Transverse colon (tissue), 4 donors: ENCODE data around the gene KLF5. TPM values are rescaled to one million over a fixed set of nuclear protein-coding genes. Genes with fewer than 3 reads are reported as not detected.

Experiments used
- DNase-seq: peaks from one replicate; pipeline ENCODE4 v3.0.0-alpha.2; 2019
- H3K27ac ChIP-seq, 4 donors: fragments of 200-600 bp; sonication (generic); 2 replicates each; pipeline ENCODE4 v1.5.1; 2016 to 2018; ENCODE audit warnings: inconsistent platforms in 4 of 4
- H3K27me3 ChIP-seq: fragments of 200-600 bp; sonication (generic); 2 replicates; pipeline ENCODE4 v1.5.1; 2017; ENCODE audit warnings: inconsistent platforms
- H3K36me3 ChIP-seq, 4 donors: fragments of 200-600 bp; sonication (generic); 2 replicates each; pipeline ENCODE4 v1.5.1; 2017 to 2019; ENCODE audit warnings: inconsistent platforms in 4 of 4
- H3K4me1 ChIP-seq, 4 donors: fragments of 200-600 bp; sonication (generic); 2 replicates each; pipeline ENCODE4 v1.5.1; 2017 to 2020; ENCODE audit warnings: inconsistent platforms in 4 of 4
- H3K4me3 ChIP-seq, 4 donors: fragments of 200-600 bp; sonication (generic); 1 replicate in 1 of 4; 2 replicates in 3 of 4; pipeline versions ENCODE4 v1.5.1 to v1.6.1; 2017 to 2019; ENCODE audit warnings: inconsistent platforms in 4 of 4
- H3K9me3 ChIP-seq, 2 donors: fragments of 200-600 bp; sonication (generic); 2 replicates each; pipeline ENCODE4 v1.5.1; 2017 to 2019; ENCODE audit warnings: inconsistent platforms in 2 of 2
- EP300 ChIP-seq: sonication (generic); formaldehyde crosslinking; IDR thresholded peaks from one replicate; pipeline ENCODE4 v1.6.1; 2017; ENCODE audit warnings: antibody characterized with exemption, low read depth
- POLR2A ChIP-seq: fragments of 450-650 bp; IDR thresholded peaks from one replicate; pipeline ENCODE4 v1.6.1; 2016; ENCODE audit warnings: antibody characterized with exemption, mild to moderate bottlenecking, moderate library complexity
- POLR2AphosphoS5 ChIP-seq, 3 donors: sonication (generic); formaldehyde crosslinking; IDR thresholded peaks; one replicate each; pipeline ENCODE4 v1.6.1; 2016; ENCODE audit warnings: antibody characterized with exemption in 3 of 3
- WGBS, 2 donors: methylation state at CpG; one replicate each; pipeline ENCODE4 v1.1.5; 2018; ENCODE audit warnings: low coverage in 1 of 2; 5-methylcytosine and 5-hydroxymethylcytosine counted together
- in situ Hi-C, 4 donors: fragments of 200-750 bp; cut with MboI; loops; one replicate each; pipeline versions ENCODE4 v1.15.0 to v1.15.1; 2017; ENCODE audit warnings: low sequenced_read_pairs in 3 of 4, low pct_ligation_motif_present in 1 of 4, low pct_unique_long_range_greater_than_20kb in 1 of 4
- intact Hi-C: fragments of 100-400 bp; cut with DNase I; formaldehyde crosslinking; loops from one replicate; pipeline ENCODE4 v1.15.1; 2023; ENCODE audit warnings: low total_unique reads
- total RNA-seq, 4 donors: library from RNA; depleted of rRNA; stranded (reverse); fragments of >200 nt; gene quantifications; one replicate each; pipeline ENCODE4 v1.1.0, GENCODE V29; 2016
- TF ChIP-seq, protein P1 (sequence below), 5 experiments: fragments of 200-600 bp in 3 of 5; fragments of 450-650 bp in 2 of 5; sonication (generic) in 3 of 5; IDR thresholded peaks; 1 replicate in 2 of 5; 2 replicates in 3 of 5; pipeline ENCODE4 v1.5.1; 2016 to 2017; ENCODE audit warnings: antibody characterized with exemption in 5 of 5, inconsistent platforms in 3 of 5, mild to moderate bottlenecking in 2 of 5, moderate library complexity in 1 of 5

Gene KLF5
- total RNA-seq, 4 donors from 2014 or later: 192 to 334 (median 270) TPM

DNA sequence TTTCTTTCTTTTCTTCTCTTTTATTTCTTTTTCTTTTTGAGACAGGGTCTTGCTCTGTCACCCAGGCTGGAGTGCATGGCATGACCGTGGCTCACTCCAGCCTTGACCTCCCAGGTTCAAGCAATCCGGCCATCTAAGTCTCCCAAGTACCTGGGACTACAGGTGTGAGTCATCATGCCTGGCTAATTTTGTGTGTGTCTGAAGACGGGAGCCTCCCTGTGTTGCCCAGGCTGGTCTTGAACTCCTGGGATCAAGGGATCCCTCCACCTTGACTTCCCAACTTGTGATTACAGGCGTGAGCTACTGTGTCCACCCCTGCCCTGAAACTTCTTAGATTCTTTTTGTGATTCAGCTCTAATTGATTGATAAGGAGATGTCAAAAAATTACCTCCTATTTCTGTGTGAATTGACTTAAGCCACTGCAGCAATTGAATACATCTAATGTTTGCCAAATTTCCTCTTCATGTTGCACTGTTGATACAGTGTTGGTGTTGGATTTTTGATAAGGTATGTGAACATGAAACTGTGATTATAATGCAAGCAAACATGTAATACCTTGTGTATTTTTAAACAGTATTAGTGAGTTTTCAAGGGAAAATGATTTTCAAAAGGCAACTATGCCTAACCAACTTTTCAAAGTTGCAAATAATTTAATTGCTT, 22.6 kb downstream of the KLF5 start:
- intact Hi-C loops: no loop called here

DNA sequence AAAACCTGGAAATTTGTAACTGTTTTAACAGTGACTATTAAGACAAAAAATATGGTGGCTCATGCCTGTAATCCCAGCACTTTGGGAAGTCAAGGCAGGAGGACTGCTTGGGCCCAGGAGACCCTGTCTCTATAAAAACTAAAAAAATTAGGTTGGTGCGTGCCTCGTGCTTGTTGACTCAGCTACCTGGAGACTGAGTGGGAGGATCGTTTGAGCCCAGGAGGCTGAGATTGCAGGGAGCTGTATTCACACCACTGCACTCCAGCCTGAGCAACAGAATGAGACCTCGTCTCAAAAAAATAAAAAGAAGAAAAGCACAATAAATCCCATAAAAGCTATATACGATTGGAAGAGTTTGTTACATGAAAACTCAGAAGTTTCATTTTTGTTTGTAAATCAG, 23.7 kb downstream of the KLF5 start:
- Histone ChIP-seq H3K4me1 (peaks cover 0 to 3% (median 0%) of the 10 kb centered on the region in 4 donors), H3K9me3 (no peaks in the 10 kb centered on the region), H3K4me3 (no peak overlapping the region), H3K27me3 (no peaks in the 10 kb centered on the region), H3K36me3 (no peaks in the 10 kb centered on the region), H3K27ac (no peak overlapping the region)
- in situ Hi-C loops (no loop called here), intact Hi-C loops (no loop called here)
- no peak for DNase-seq
- 55 to 58% methylated on average over 5 of the region's 5 CpGs for WGBS, 2 donors
- TF ChIP-seq EP300 (no peak), POLR2A (no peak), POLR2AphosphoS5 (IDR thresholded peaks at IDR 0.05) (no peak)
- TF ChIP-seq, protein P1, sequence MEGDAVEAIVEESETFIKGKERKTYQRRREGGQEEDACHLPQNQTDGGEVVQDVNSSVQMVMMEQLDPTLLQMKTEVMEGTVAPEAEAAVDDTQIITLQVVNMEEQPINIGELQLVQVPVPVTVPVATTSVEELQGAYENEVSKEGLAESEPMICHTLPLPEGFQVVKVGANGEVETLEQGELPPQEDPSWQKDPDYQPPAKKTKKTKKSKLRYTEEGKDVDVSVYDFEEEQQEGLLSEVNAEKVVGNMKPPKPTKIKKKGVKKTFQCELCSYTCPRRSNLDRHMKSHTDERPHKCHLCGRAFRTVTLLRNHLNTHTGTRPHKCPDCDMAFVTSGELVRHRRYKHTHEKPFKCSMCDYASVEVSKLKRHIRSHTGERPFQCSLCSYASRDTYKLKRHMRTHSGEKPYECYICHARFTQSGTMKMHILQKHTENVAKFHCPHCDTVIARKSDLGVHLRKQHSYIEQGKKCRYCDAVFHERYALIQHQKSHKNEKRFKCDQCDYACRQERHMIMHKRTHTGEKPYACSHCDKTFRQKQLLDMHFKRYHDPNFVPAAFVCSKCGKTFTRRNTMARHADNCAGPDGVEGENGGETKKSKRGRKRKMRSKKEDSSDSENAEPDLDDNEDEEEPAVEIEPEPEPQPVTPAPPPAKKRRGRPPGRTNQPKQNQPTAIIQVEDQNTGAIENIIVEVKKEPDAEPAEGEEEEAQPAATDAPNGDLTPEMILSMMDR (IDR thresholded peaks at IDR 0.05): no peak

More for the DNA sequence above, 22.6 kb downstream of the KLF5 start:
- no peak overlapping the region for H3K4me3 ChIP-seq
- no peak for TF ChIP-seq EP300
- no peak for TF ChIP-seq POLR2A
- TF ChIP-seq, protein P1 (IDR thresholded peaks at IDR 0.05): no peak
- TF ChIP-seq POLR2AphosphoS5 (IDR thresholded peaks at IDR 0.05): no peak
- no peaks in the 10 kb centered on the region for H3K27me3 ChIP-seq
- no peaks in the 10 kb centered on the region for H3K9me3 ChIP-seq
- peaks cover 0 to 8% (median 3%) of the 10 kb centered on the region in 4 donors for H3K36me3 ChIP-seq
- peaks cover 0 to 3% (median 0%) of the 10 kb centered on the region in 4 donors for H3K4me1 ChIP-seq
- in situ Hi-C loops: no loop called here
- DNase-seq: no peak
- 75 to 93% methylated on average over 2 to 3 of the region's 4 CpGs for WGBS, 2 donors
- no peak overlapping the region for H3K27ac ChIP-seq

DNA sequence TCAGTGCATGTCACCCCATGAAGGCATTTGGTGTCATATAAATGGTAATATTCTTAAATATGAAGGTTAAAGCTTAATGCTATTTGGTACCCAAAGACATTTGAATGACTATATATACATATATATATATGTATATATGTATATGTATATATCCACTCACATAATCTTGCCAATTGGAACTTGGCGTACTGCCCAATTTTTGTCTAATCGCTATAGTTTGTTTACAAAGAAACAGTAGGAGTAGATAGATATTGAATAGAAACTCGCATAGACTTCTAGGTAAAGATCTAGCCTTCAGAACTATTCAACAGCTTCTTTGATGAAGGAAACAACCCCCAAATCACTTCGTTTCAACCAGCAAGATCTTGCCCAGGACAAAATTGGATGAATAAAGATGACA, 24.1 kb downstream of the KLF5 start:
- no peak for TF ChIP-seq POLR2A
- TF ChIP-seq EP300: no peak
- TF ChIP-seq, protein P1 (IDR thresholded peaks at IDR 0.05): no peak
- TF ChIP-seq POLR2AphosphoS5 (IDR thresholded peaks at IDR 0.05): no peak
- WGBS, 2 donors: 45 to 51% methylated on average over 3 to 4 of the region's 4 CpGs
- DNase-seq: no peak

DNA sequence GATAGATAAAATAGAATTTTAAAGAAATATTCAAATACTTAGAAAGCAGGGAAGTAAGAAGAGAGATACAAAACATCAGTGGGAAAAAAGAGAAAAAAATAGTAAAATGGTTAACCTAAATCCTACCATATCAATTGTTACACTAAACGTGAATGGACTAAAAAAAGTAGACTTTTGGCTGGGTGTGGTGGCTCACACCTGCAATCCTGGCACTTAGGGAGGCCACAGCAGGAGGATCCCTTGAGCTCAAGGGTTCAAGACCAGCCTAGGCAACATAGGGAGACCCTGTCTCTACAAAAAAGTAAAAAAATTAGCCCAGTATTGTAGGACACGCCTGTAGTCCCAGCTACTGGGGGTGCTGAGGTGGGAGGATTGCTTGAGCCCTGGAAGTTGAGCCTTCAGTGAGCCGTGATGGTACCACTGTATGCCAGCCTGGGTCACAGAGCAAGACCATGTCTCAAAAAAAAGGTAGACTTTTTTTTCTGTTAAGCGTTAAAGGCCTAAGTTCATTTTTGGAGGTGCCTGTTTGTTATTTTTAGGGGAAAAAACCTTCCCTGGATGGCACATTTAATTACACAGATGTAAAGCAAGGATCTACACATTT, 29.6 kb downstream of the KLF5 start:
- Histone ChIP-seq H3K27me3 (no peaks in the 10 kb centered on the region), H3K27ac (no peak overlapping the region), H3K9me3 (peaks cover 6 to 7% of the 10 kb centered on the region in 2 donors), H3K4me3 (no peak overlapping the region), H3K36me3 (no peaks in the 10 kb centered on the region), H3K4me1 (peaks cover 0 to 8% (median 4%) of the 10 kb centered on the region in 4 donors)
- no peak for DNase-seq
- intact Hi-C loops (no loop called here), in situ Hi-C loops (no loop called here)
- TF ChIP-seq, protein P1 (IDR thresholded peaks at IDR 0.05): no peak
- TF ChIP-seq POLR2A: no peak
- TF ChIP-seq POLR2AphosphoS5 (IDR thresholded peaks at IDR 0.05): no peak
- TF ChIP-seq EP300: no peak
- 63 to 81% methylated on average over 4 of the region's 4 CpGs for WGBS, 2 donors

More for the DNA sequence above, 24.1 kb downstream of the KLF5 start:
- H3K4me3 ChIP-seq: no peak overlapping the region
- peaks cover 0 to 3% (median 0%) of the 10 kb centered on the region in 4 donors for H3K4me1 ChIP-seq
- in situ Hi-C loops: no loop called here
- H3K27me3 ChIP-seq: no peaks in the 10 kb centered on the region
- intact Hi-C loops: no loop called here
- no peaks in the 10 kb centered on the region for H3K36me3 ChIP-seq
- H3K27ac ChIP-seq: no peak overlapping the region
- H3K9me3 ChIP-seq: no peaks in the 10 kb centered on the region
